ENCODE results near the gene RAB5A.
"Not testable (repeated sequence)": the region's sequence is repeated elsewhere in the genome, so short reads cannot be mapped to it uniquely, and the experiment has no call there.

The RAB5A gene

GRCh38 chr3:19961960-19962359 is 15.1 kb downstream of the RAB5A start:
- TF ChIP-seq CTCF (IDR thresholded peaks at IDR 0.05; ENCODE audit: control insufficient read depth, extremely low read depth, insufficient read depth): no peak
- no peak overlapping the region for H3K4me3 ChIP-seq (ENCODE audit: low read depth, low read length)
- no peak for DNase-seq (ENCODE audit: low read depth)

DNA sequence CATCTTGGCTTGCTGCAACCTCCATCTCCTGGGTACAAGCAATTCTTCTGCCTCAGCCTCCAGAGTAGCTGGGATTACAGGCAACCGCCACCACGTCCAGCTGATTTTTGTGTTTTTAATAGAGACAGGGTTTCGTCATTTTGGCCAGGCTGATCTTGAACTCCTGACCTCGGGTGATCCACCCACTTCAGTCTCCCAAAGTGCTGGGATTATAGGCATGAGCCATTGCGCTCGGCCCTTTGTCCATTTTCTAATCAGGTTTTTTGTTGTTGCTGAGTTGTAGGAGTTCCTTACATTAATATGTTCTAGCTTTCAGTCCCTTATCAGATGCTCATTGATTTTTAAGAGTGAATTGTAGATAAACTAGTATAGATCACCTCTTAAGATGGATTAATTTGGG is 20.3 kb downstream of the RAB5A start:
- DNase-seq (ENCODE audit: low read depth): no peak
- no peak overlapping the region for H3K4me3 ChIP-seq (ENCODE audit: low read depth, low read length)
- no peak for TF ChIP-seq CTCF (IDR thresholded peaks at IDR 0.05; ENCODE audit: control insufficient read depth, extremely low read depth, insufficient read depth)

- H3K4me3 ChIP-seq (ENCODE audit: low read depth, low read length): no peak overlapping the region
- TF ChIP-seq CTCF (IDR thresholded peaks at IDR 0.05; ENCODE audit: control insufficient read depth, extremely low read depth, insufficient read depth): no peak
- DNase-seq (ENCODE audit: low read depth): no peak
Measured at GRCh38 chr3:19967812-19968211, 20.9 kb downstream of the RAB5A start.

- DNase-seq (ENCODE audit: low read depth): no peak
- H3K4me3 ChIP-seq (ENCODE audit: low read depth, low read length): no peak overlapping the region
- no peak for TF ChIP-seq CTCF (IDR thresholded peaks at IDR 0.05; ENCODE audit: control insufficient read depth, extremely low read depth, insufficient read depth)
Measured at GRCh38 chr3:19970327-19970726, 23.4 kb downstream of the RAB5A start.

GRCh38 chr3:19972054-19972453 is 25.2 kb downstream of the RAB5A start:
- no peak for TF ChIP-seq CTCF (IDR thresholded peaks at IDR 0.05; ENCODE audit: control insufficient read depth, extremely low read depth, insufficient read depth)
- no peak overlapping the region for H3K4me3 ChIP-seq (ENCODE audit: low read depth, low read length)
- DNase-seq (ENCODE audit: low read depth): peak; percentile 7

DNA sequence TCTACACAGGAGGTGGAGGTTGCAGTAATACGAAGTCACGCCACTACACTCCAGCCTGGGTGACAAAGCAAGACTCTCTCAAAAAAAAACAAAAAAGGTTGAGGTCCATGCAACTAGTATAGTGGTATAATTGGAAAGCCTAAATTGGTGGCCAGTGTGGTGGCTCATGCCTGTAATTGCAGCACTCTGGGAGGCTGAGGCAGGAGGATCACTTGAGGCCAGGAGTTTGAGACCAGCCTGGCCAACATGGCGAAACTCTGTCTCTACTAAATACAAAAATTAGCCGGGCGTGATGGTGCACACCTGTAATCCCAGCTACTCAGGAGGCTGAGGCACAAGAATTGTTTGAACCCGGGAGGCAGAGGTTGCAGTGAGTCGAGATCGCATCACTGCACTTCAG is 42.0 kb downstream of the RAB5A start:
- not testable (repeated sequence) for DNase-seq (ENCODE audit: low read depth); H3K4me3 ChIP-seq (ENCODE audit: low read depth, low read length)

GRCh38 chr3:19994796-19995195 is 47.9 kb downstream of the RAB5A start:
- DNase-seq (ENCODE audit: low read depth): no peak
- no peak overlapping the region for H3K4me3 ChIP-seq (ENCODE audit: low read depth, low read length)
- TF ChIP-seq CTCF (IDR thresholded peaks at IDR 0.05; ENCODE audit: control insufficient read depth, extremely low read depth, insufficient read depth): no peak

DNA sequence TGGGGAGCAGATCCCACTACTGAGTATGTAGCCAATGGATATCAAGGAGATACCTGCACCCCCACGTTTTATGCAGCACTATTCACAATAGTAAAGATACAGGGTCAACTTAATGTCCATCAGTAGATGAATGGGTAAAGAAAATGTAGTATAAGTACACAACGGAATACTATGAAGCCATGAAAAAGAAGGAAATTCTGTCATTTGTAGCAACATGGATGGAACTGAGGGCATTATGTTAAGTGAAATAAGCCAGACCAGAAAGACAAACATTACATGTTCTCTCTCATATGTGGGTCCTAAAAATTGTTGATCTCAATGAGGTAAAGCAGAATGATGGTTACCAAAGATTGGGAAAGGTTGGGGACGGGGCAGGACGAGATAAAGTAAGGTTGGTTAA is 50.6 kb downstream of the RAB5A start:
- no peak overlapping the region for H3K4me3 ChIP-seq (ENCODE audit: low read depth, low read length)
- TF ChIP-seq CTCF (IDR thresholded peaks at IDR 0.05; ENCODE audit: control insufficient read depth, extremely low read depth, insufficient read depth): no peak
- no peak for DNase-seq (ENCODE audit: low read depth)
